ENCODE results near the gene PKNOX1.
"Not testable (repeated sequence)": the region's sequence is repeated elsewhere in the genome, so short reads cannot be mapped to it uniquely, and the experiment has no call there.

The PKNOX1 gene

GRCh38 chr21:42973991-42974831 lies at the start of gene PKNOX1:
TSS of gene PKNOX1 (plus strand) at chr21:42974562. CDS start at chr21:43004382, 29,820 bp downstream.
- peak; percentile 95 for DNase-seq (ENCODE audit: low read depth)

GRCh38 chr21:42925114-42925926 lies 49.0 kb upstream of the PKNOX1 start, which contains the start of gene ERVH48-1:
TSS of gene ERVH48-1 (minus strand) at chr21:42925630. CDS start at chr21:42919006, 6,624 bp downstream.
- no peak for DNase-seq (ENCODE audit: low read depth)

DNA sequence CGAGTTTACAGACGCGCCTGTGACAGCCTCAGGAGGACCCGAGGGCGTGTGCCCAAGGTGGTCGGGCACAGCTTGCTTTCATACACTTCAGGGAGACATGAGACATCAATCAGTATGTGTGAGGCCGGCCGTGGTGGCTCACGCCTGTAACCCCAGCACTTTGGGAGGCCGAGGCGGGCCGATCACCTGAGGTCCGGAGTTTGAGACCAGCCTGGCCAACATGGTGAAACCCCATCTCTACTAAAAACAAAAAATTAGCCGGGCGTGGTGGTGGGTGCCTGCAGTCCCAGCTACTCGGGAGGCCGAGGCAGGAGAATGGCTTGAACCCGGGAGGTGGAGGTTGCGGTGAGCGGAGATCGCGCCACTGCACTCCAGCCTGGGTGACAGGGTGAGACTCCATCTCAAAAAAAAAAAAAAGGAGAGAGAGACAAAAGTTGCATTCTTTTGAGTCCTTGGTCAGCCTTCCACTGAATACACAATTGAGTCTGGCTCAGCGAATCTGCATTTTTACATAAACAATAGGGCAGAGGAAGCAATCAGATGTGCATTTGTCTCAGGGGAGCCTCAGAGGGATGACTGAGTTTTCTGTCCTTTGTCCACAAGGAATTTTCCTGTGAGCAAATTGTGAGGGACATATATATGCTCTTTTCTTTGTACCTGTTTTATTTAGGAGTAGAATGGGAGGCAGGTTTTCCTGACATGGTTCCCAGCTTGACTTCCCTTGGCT lies 46.7 kb upstream of the PKNOX1 start:
- DNase-seq (ENCODE audit: low read depth), result not testable (repeated sequence)

DNA sequence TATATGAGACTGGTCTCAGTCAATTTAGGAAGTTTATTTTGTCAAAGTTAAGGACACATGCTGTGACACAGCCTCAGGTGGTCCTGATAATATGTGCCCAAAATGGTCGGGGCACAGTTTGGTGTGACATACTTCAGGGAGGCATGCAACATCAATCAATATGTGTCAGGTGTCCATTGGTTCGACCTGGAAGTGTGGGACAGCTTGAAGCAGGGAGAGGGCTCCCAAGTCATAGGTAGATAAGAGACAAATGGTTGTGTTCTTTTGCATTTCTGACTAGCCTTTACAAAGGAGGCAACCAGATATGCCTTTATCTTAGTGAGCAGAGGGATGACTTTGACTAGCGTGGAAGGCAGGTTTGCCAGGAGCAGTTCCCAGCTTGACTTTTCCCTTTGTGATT lies 44.4 kb upstream of the PKNOX1 start:
- DNase-seq (ENCODE audit: low read depth), result no peak

DNA sequence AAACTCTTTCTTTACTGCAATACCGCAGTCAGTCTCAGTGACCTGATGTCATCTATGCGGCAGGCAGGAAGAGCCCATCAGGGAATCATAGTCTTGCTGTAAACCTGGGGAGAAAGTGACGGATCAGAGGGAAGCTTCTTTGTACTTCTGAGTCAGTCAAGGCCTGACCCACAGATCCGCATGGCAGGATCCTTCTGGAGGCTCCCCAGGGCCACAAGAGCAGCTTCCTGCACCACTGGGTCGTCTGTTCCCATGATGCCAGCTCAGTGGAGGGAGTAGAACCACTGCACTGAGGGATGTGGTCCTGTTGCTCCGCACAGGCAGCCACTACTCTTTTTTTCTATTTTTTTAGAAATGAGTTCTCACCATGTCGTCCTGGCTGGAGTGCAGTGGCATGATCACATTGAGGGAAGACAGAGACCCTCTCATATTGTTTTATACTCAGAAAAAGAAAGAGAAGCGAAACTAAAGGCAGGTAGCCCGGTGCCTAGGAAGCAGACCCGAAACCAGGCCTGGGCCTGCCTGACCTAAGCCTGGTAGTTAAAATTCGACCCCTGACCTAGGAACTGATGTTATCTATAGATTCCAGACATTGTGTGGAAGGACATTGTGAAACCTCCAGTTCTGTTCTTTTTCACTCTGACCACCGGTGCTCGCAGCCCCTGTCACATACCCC lies 42.7 kb upstream of the PKNOX1 start:
- no peak for DNase-seq (ENCODE audit: low read depth)

- not testable (repeated sequence) for DNase-seq (ENCODE audit: low read depth)
Observed at GRCh38 chr21:42932378-42933136, 41.8 kb upstream of the PKNOX1 start.

GRCh38 chr21:42933137-42933970 lies 41.0 kb upstream of the PKNOX1 start:
- not testable (repeated sequence) for DNase-seq (ENCODE audit: low read depth)

DNA sequence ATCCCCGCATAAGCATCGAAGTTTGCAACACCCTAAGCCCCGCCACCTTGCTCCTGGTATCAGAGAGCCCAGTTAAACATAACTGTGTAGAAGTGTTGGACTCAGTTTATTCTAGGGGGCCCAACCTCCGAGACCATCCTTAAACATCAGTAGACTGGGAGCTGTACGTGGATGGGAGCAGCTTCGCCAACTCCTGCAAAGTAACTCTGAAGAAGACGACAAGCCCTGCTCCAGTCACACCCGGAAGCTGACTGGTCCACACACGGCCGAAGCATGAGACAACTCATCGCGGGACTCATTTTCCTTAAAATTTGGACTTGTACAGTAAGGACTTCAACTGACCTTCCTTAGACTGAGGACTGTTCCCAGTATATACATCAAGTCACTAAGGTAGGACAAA lies 40.4 kb upstream of the PKNOX1 start:
- DNase-seq (ENCODE audit: low read depth), result not testable (repeated sequence)

GRCh38 chr21:42936360-42936759 lies 38.0 kb upstream of the PKNOX1 start:
- not testable (repeated sequence) for DNase-seq (ENCODE audit: low read depth)

DNA sequence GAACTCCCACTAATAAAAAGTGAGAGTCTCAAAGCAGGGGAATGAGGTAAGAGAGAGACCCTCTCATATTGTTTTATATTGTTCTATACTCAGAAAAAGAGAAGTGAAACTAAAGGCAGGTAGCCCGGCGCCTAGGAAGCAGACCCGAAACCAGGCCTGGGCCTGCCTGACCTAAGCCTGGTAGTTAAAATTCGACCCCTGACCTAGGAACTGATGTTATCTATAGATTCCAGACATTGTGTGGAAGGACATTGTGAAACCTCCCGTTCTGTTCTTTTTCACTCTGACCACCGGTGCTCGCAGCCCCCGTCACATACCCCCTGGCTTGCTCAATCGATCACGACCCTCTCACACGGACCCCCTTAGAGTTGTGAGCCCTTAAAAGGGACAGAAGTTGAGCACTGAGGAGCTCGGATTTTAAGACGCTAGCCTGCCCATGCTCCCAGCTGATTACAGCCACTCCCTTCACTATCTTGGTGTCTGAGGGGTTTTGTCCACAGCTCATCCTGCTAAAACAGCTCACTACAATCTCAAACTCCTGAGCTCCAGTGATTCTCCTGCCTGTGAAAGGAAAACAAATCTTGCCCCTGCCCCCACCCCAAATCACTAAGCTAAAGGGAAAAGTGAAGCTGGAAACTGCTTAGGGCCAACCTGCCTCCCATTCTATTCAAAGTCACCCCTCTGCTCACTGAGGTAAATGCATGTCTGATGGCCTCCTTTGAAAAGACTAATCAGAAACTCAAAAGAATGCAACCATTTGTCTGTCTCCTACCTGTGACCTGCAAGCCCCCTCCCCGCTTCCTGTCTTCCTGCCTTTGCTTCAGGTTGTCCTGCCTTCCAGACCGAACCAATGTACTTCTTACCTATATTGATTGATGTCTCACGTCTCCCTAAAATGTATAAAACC lies 37.1 kb upstream of the PKNOX1 start:
- DNase-seq (ENCODE audit: low read depth), result not testable (repeated sequence)

DNA sequence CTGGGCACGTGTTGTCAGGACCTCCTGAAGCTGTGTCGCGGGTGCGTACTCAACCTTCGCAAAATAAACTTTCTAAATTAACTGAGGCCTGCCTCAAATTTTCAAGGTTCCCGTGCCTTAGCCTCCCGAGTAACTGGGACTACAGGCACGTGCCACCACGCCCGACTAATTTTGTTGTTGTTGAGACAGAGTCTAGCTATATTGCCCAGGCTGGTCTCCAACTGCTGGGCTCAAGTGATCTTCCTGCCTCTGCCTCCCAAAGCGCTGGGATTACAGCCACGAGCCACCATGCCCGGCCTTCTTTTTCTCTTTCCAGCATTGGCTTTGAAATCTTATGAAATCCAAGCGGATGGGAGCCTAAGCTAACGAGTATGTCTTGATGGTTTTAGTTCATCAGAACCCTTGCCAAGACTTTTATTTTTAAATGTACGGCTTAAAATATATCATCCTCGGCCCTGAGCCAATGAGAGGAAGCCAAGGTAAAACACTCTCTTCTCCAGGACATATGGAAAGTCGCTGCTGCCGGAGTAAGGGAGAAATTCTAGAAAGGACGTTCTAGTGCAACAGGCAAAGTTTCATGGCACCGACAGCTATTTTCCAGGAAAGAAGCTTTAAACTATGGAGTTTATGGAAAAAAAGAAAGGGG lies 36.3 kb upstream of the PKNOX1 start:
- no peak for DNase-seq (ENCODE audit: low read depth)

DNA sequence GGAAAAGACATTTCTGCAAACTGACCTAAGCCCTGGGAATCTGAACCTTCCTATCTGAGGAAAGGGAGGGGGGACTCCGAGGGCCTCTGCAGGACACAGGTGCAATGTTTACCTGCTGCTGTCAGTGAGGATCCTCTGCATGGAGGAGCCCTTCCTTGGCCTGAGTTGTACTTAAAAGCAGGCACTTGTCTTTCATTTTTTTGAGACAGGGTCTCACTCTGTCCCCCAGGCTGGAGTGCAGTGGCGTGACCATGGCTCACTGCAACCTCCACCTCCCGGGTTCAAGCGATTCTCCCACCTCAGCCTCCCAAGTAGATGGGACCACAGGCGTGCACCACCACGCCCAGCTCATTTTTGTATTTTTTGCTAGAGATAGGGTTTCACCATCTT lies 35.8 kb upstream of the PKNOX1 start:
- DNase-seq (ENCODE audit: low read depth), result not testable (repeated sequence)

GRCh38 chr21:42939582-42940413 lies 34.6 kb upstream of the PKNOX1 start:
- no peak for DNase-seq (ENCODE audit: low read depth)

GRCh38 chr21:42941696-42942085 lies 32.7 kb upstream of the PKNOX1 start:
- no peak for DNase-seq (ENCODE audit: low read depth)

DNA sequence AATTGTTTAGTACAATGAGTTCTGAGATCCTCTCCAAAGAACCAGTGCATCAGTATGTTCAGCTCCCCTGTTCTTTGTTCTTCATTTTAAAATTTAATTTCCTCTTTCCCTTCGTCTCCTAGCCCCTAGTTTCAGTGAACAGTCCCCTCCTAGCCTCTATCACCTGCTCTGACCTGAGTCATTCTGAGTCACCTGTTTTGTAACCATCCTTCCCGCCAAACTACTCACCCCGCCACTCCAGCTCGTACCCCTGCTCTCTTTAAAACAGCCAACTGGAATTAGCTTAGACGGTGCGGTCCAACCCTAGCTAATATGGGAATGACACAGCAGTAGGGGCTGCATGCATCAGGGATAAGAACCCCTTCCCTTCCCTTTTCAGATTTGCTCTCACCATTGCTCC lies 32.1 kb upstream of the PKNOX1 start:
- no peak for DNase-seq (ENCODE audit: low read depth)

DNA sequence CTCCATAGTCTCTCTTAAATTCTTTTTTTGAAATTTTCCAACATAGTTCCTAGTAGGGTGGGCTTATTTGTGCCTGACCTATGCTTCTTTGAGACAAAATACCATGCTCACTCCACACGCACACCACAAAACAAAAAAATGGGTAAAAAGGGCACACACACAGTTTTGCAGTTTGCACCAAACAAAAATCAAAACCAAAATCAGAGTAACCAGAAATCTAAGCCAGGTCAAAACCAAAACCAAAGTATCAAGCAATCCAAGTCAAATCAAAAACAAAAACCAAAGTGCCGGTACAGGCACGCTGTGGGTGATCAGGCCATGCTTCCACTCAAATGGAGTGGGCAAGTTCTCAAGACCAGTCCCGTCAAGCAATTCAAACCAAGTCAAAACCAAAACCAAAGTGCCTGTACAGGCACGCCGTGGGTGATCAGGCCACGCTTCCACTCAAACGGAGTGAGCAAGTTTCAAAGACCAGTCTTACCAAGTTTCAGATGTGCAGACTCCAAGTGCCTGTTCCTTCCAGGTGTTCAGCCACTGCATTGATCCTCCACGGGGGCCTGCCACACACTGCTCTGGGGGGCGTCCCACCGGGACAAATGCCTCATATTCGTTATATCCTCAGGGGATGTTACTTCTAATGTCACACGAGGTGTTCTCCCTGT lies 25.1 kb upstream of the PKNOX1 start:
- not testable (repeated sequence) for DNase-seq (ENCODE audit: low read depth)

DNA sequence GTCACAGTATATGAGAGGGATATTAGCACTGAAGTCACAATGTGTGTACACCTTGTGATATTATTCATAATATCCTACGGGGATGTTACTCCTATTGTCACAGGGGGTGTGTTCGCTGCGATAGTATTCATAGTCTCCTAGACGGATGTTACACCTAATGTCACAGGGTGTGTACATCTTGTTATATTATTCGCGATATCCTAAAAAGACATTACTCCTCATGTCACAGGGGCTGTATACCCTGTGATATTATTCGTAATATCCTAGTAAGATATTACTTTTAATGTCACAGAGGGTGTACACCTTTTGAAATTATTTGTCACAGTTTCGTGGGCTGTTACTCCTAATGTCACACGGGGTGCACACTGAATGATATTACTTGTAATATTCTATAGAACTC lies 23.2 kb upstream of the PKNOX1 start:
- DNase-seq (ENCODE audit: low read depth), result not testable (repeated sequence)

Data from stimulated activated CD8-positive, alpha-beta memory T cell treated with anti-CD3 and anti-CD28 coated beads, Interleukin-7, amount 100 ng/mL, for 24 hours (primary cell).